SK-N-DZ (cell line): ENCODE data around the gene CBR1. TPM values are rescaled to one million over a fixed set of nuclear protein-coding genes. Genes with fewer than 3 reads are reported as not detected.
A peak's percentile ranks its signal among the peaks of the same experiment; 100 is the strongest.

Experiments used
- DNase-seq: peaks from one replicate; pipeline ENCODE4 v3.0.0-alpha.2; 2015; ENCODE audit warnings: low spot score
- polyA plus RNA-seq, 2 experiments: library from polyadenylated mRNA; depleted of rRNA; stranded (reverse); fragments of >200 nt; gene quantifications; 2 replicates each; pipeline ENCODE4 v1.2.3, GENCODE V29; 2014

The CBR1 gene
- polyA plus RNA-seq (2014; cell fraction: cytosol; rRNA removed) = 29.8 and 36.7 TPM in 2 replicates
- 15.8 and 41.2 TPM in 2 replicates for polyA plus RNA-seq (2014; cell fraction: nucleus; rRNA removed)

- DNase-seq = peak; percentile 77
Measured at GRCh38 chr21:36069713-36070583, at the start of gene CBR1. Gene CBR1, plus strand, starts transcription at chr21:36070024. Its CDS starts 92 bp downstream, at chr21:36070116.

- no peak for DNase-seq
Measured at GRCh38 chr21:36021251-36021837, 48.5 kb upstream of the CBR1 start.

GRCh38 chr21:36022427-36023091 lies 47.3 kb upstream of the CBR1 start:
- no peak for DNase-seq

GRCh38 chr21:36023092-36023480 lies 46.7 kb upstream of the CBR1 start:
- DNase-seq = no peak

GRCh38 chr21:36024782-36025181 lies 45.0 kb upstream of the CBR1 start:
- no peak for DNase-seq

GRCh38 chr21:36027347-36027746 lies 42.5 kb upstream of the CBR1 start:
- DNase-seq = no peak

GRCh38 chr21:36028127-36029069 lies 41.4 kb upstream of the CBR1 start:
- peak; percentile 66 for DNase-seq

- no peak for DNase-seq
Measured at GRCh38 chr21:36029309-36029708, 40.5 kb upstream of the CBR1 start.

- DNase-seq = peak; percentile 32
Measured at GRCh38 chr21:36030581-36031189, 39.1 kb upstream of the CBR1 start.

- DNase-seq = no peak
Measured at GRCh38 chr21:36032647-36033406, 37.0 kb upstream of the CBR1 start.

GRCh38 chr21:36034211-36034913 lies 35.5 kb upstream of the CBR1 start:
- DNase-seq = no peak

- DNase-seq = peak; percentile 95
Measured at GRCh38 chr21:36035381-36035791, 34.4 kb upstream of the CBR1 start.

GRCh38 chr21:36038701-36039497 lies 30.9 kb upstream of the CBR1 start:
- DNase-seq = no peak

- DNase-seq = no peak
Measured at GRCh38 chr21:36039861-36040260, 30.0 kb upstream of the CBR1 start.

- no peak for DNase-seq
Measured at GRCh38 chr21:36040389-36040788, 29.4 kb upstream of the CBR1 start.

GRCh38 chr21:36041910-36042309 lies 27.9 kb upstream of the CBR1 start:
- DNase-seq = no peak

- DNase-seq = no peak
Measured at GRCh38 chr21:36044056-36044455, 25.8 kb upstream of the CBR1 start.

GRCh38 chr21:36045993-36046392 lies 23.8 kb upstream of the CBR1 start:
- no peak for DNase-seq

GRCh38 chr21:36047139-36047538 lies 22.7 kb upstream of the CBR1 start:
- DNase-seq = no peak
